ENCODE measurements around the gene CHRNE. TPM values are rescaled to one million over a fixed set of nuclear protein-coding genes. Genes with fewer than 3 reads are reported as not detected.

CHRNE gene
- total RNA-seq, 4 donors from 2014 or later = 0.13 to 1.2 (median 0.63) TPM; not detected in 1

DNA sequence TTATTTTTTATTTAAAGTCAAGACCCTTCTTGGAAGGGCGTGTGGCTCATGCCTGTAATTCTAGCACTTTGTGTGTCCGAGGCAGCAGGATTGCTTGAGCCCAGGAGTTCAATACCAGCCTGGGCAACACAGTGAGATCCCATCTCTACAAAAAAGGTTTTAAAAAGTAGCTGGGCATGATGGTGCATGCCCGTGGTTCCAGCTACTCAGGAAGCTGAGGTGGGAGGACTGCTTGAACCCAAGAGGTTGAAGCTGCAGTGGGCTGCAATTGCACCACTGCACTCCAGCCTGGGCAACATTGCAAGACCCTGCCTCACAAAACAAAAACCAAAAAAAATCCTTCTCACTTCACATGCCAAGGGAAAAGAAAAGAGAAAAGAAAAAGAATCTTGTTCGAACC lies 40.2 kb downstream of the CHRNE start:
- Histone ChIP-seq H3K4me3 (no peak overlapping the region), H3K4me1 (peaks cover 23 to 37% (median 35%) of the 10 kb centered on the region in 4 donors), H3K9me3 (no peaks in the 10 kb centered on the region), H3K27me3 (no peaks in the 10 kb centered on the region), H3K36me3 (peaks cover 0 to 7% (median 3%) of the 10 kb centered on the region in 4 donors), H3K27ac (replicated peaks in 1 of 4) (no peak overlapping the region)
- intact Hi-C loops (cut with DNase I) = no loop called here
- WGBS = 88% methylated on average over 4 of the region's 4 CpGs
- TF ChIP-seq POLR2AphosphoS5 (IDR thresholded peaks at IDR 0.05) (no peak), POLR2A (IDR thresholded peaks at IDR 0.05; ENCODE audit: low read depth) (no peak), EP300 (IDR thresholded peaks at IDR 0.05) (no peak)
- TF ChIP-seq, protein P1, sequence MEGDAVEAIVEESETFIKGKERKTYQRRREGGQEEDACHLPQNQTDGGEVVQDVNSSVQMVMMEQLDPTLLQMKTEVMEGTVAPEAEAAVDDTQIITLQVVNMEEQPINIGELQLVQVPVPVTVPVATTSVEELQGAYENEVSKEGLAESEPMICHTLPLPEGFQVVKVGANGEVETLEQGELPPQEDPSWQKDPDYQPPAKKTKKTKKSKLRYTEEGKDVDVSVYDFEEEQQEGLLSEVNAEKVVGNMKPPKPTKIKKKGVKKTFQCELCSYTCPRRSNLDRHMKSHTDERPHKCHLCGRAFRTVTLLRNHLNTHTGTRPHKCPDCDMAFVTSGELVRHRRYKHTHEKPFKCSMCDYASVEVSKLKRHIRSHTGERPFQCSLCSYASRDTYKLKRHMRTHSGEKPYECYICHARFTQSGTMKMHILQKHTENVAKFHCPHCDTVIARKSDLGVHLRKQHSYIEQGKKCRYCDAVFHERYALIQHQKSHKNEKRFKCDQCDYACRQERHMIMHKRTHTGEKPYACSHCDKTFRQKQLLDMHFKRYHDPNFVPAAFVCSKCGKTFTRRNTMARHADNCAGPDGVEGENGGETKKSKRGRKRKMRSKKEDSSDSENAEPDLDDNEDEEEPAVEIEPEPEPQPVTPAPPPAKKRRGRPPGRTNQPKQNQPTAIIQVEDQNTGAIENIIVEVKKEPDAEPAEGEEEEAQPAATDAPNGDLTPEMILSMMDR (IDR thresholded peaks at IDR 0.05) = no peak
- no peak for DNase-seq (ENCODE audit: extremely low spot score)

DNA sequence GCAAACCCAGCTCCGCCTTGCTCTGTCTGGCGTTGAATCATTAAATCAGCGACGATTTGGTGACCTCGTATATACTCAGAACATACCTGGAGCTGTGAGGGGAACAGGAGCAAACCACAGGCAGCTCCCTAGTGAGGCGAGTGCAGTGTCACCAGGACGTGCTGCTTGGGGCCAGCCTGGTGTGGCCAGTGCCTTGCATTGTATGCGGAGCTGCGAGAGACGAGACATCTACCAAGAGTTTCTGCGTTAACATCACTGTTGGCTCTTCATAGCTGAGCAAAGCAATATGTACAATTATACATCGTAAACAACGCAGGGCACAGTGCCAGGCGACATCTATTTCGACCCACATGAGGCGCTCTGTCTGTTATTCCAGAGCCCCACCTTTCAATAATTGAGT lies 41.8 kb downstream of the CHRNE start:
- intact Hi-C loops (cut with DNase I) = no loop called here
- no peak for DNase-seq (ENCODE audit: extremely low spot score)
- Histone ChIP-seq H3K4me1 (peaks cover 36 to 53% (median 46%) of the 10 kb centered on the region in 4 donors), H3K27me3 (no peaks in the 10 kb centered on the region), H3K4me3 (no peak overlapping the region), H3K9me3 (no peaks in the 10 kb centered on the region), H3K27ac (replicated peaks in 1 of 4) (no peak overlapping the region), H3K36me3 (peaks cover 0 to 11% (median 5%) of the 10 kb centered on the region in 4 donors)
- no peak for TF ChIP-seq EP300 (IDR thresholded peaks at IDR 0.05)
- TF ChIP-seq, protein P1 (IDR thresholded peaks at IDR 0.05) = no peak
- no peak for TF ChIP-seq POLR2A (IDR thresholded peaks at IDR 0.05; ENCODE audit: low read depth)
- TF ChIP-seq POLR2AphosphoS5 (IDR thresholded peaks at IDR 0.05) = no peak
- WGBS = 88% methylated on average over 16 of the region's 16 CpGs

DNA sequence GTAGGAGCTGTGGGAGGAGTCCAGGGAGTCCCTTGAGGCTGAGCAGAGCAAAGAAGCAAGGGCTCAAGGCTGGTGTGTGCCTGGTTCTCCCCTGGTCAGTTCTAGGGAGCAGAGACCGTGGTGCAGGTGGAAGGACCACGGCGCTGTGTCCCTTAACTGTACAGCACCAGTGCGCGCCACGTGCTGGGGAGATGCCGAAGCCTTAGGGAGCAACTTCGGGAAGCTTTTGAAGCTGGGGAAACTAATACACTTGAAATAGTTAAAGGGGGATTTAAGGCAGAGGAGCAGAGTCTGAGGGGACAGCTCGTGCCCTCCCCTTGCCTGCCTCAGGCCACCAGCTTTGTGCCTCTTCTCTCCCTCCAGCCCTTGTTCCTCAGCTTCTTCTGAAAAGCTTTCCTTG lies 42.2 kb downstream of the CHRNE start:
- no peak for DNase-seq (ENCODE audit: extremely low spot score)
- 90% methylated on average over 9 of the region's 9 CpGs for WGBS
- peaks cover 36 to 55% (median 46%) of the 10 kb centered on the region in 4 donors for H3K4me1 ChIP-seq
- H3K27me3 ChIP-seq = no peaks in the 10 kb centered on the region
- H3K27ac ChIP-seq (replicated peaks in 1 of 4) = peak overlapping the region in 1 of 4 donors; percentile 7
- intact Hi-C loops (cut with DNase I) = no loop called here
- peaks cover 0 to 12% (median 6%) of the 10 kb centered on the region in 4 donors for H3K36me3 ChIP-seq
- H3K4me3 ChIP-seq = no peak overlapping the region
- H3K9me3 ChIP-seq = no peaks in the 10 kb centered on the region
- no peak for TF ChIP-seq POLR2AphosphoS5 (IDR thresholded peaks at IDR 0.05)

DNA sequence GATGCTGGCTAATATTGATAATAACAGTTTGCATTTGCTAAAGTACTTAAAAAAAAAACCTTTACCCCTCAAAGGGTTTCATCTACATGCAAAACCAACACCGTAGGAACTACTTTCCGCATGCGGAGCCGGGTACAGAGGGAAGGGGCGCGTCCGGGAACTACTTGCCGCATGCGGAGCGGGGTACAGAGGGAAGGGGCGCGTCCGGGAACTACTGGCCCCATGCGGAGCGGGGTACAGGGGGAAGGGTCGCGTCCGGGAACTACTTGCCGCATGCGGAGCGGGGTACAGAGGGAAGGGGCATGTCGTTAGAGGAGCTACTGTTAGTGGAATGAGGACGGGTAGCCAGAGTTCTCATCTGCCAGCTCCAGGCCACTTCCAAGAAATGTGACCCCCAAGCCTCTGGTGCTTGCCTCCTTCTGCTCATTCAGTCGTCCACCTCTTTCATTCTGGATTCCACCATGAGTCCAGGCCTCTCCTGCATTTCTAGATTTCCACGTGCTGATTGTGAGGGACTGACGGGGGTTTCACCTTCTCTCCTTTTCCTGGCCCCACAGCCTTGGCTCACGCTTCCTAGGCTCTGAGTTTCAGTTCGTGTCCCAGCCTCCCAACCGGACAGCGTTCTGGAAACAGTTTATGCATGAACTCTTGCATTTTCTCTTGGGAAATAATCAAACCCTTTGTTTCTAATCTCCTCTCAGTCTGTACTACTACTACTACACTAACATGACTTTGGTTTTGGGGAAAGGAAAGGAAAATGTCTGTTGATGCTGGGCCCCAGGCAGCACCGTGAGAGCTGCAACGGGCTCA lies 42.9 kb downstream of the CHRNE start:
- 79% methylated on average over 32 of the region's 32 CpGs for WGBS
- H3K27ac ChIP-seq (replicated peaks in 1 of 4) = peak overlapping the region in 2 of 4 donors; percentile 7 to 52

DNA sequence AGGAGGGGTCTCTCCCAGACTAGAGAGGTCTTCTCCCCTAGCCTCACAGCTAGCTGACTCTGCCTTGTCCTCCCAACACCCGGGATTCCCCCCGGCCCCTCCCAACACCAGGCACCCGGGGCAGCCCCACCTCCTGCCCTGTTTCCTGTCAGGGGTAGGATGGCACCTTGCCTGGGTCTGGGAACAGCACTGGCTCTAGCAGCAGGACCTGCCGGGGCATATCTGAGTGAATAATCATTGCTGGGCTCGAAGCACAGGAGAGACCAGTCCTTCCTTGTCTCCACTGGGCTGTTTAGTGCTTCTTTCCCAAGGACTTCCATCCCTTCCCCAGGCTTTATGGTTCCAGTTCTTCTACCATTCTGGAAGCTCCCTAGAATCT lies 44.0 kb downstream of the CHRNE start:
- Histone ChIP-seq H3K4me3 (no peak overlapping the region), H3K36me3 (peaks cover 0 to 19% (median 9%) of the 10 kb centered on the region in 4 donors), H3K9me3 (no peaks in the 10 kb centered on the region), H3K27ac (replicated peaks in 1 of 4) (peak overlapping the region; percentile 43 to 66 (median 52)), H3K27me3 (no peaks in the 10 kb centered on the region), H3K4me1 (peaks cover 36 to 55% (median 46%) of the 10 kb centered on the region in 4 donors)
- 20% methylated on average over 5 of the region's 5 CpGs for WGBS
- no peak for TF ChIP-seq POLR2A (IDR thresholded peaks at IDR 0.05; ENCODE audit: low read depth)
- peak; percentile 15 to 41 for TF ChIP-seq POLR2AphosphoS5 (IDR thresholded peaks at IDR 0.05)
- intact Hi-C loops (cut with DNase I) = no loop called here
- DNase-seq (ENCODE audit: extremely low spot score) = no peak

More for the DNA sequence above, 42.9 kb downstream of the CHRNE start:
- no peaks in the 10 kb centered on the region for H3K27me3 ChIP-seq
- intact Hi-C loops (cut with DNase I) = no loop called here
- no peaks in the 10 kb centered on the region for H3K9me3 ChIP-seq
- no peak for DNase-seq (ENCODE audit: extremely low spot score)
- no peak overlapping the region for H3K4me3 ChIP-seq
- peaks cover 0 to 12% (median 6%) of the 10 kb centered on the region in 4 donors for H3K36me3 ChIP-seq
- H3K4me1 ChIP-seq = peaks cover 36 to 55% (median 46%) of the 10 kb centered on the region in 4 donors
- TF ChIP-seq, protein P1 (IDR thresholded peaks at IDR 0.05) = no peak
- TF ChIP-seq POLR2A (IDR thresholded peaks at IDR 0.05; ENCODE audit: low read depth) = no peak
- no peak for TF ChIP-seq POLR2AphosphoS5 (IDR thresholded peaks at IDR 0.05)
- no peak for TF ChIP-seq EP300 (IDR thresholded peaks at IDR 0.05)

Data from esophagus muscularis mucosa (tissue), 4 donors.